GM12878 (cell line): ENCODE data around the gene PPP1R37. TPM values are rescaled to one million over a fixed set of nuclear protein-coding genes. Genes with fewer than 3 reads are reported as not detected.
A peak's percentile ranks its signal among the peaks of the same experiment; 100 is the strongest.

Experiments used
- CBFB ChIP-seq: IDR thresholded peaks from 2 replicates; pipeline ENCODE4 v1.6.1; 2016; ENCODE audit warnings: antibody characterized with exemption, low read depth
- FOS ChIP-seq: IDR thresholded peaks from 3 replicates; pipeline ENCODE4 v1.6.1; 2011; ENCODE audit warnings: borderline replicate concordance; ENCODE audit not compliant: insufficient read length; ENCODE audit errors: extremely low read depth
- KAT2A ChIP-seq: conservative IDR thresholded peaks from 2 replicates; pipeline ENCODE4 v1.6.1; 2011; ENCODE audit warnings: low read depth, low read length; ENCODE audit not compliant: control insufficient read depth
- KLF5 ChIP-seq: fragments of 450-650 bp; IDR thresholded peaks from 2 replicates; pipeline ENCODE4 v1.6.1; 2014; ENCODE audit warnings: mild to moderate bottlenecking; ENCODE audit not compliant: partially characterized antibody
- NFYA ChIP-seq: IDR thresholded peaks from 2 replicates; pipeline ENCODE4 v1.6.1; 2011; ENCODE audit warnings: low read depth, mild to moderate bottlenecking, low read length, improper control_type of control experiment, borderline replicate concordance
- NR2F1 ChIP-seq: fragments of 450-650 bp; conservative IDR thresholded peaks from 2 replicates; pipeline ENCODE4 v1.6.1; 2017; ENCODE audit warnings: mild to moderate bottlenecking
- RELA ChIP-seq: fragments of 450-650 bp; IDR thresholded peaks from 2 replicates; pipeline ENCODE4 v1.8.0; 2014; ENCODE audit warnings: borderline replicate concordance; ENCODE audit not compliant: partially characterized antibody
- SMAD5 ChIP-seq: IDR thresholded peaks from 2 replicates; pipeline ENCODE4 v1.6.1; 2016; ENCODE audit warnings: antibody characterized with exemption, low read depth
- SP1 ChIP-seq: IDR thresholded peaks from one replicate; pipeline ENCODE4 v1.6.1; 2011; ENCODE audit warnings: low read depth, low read length
- TCF12 ChIP-seq: IDR thresholded peaks from 2 replicates; pipeline ENCODE4 v1.6.1; 2011; ENCODE audit warnings: low read depth, mild to moderate bottlenecking, low read length
- polyA plus RNA-seq, 11 experiments: library from polyadenylated mRNA; depleted of rRNA in 4 of 11; unstranded in 6 of 11; stranded (reverse) in 5 of 11; fragments of >200 nt; fragmentation: Nextera tagmentation in 4 of 11; fragmentation: Illumina TruSeq in 1 of 11; extraction: Ambion mirVana in 4 of 11; extraction: Trizol in 1 of 11; gene quantifications; 1 replicate in 1 of 11; 2 replicates in 10 of 11; pipeline versions ENCODE4 v1.2.1 to v1.2.3, GENCODE V29; 2011 to 2016; ENCODE audit warnings: inconsistent platforms in 2 of 11, missing spikeins in 2 of 11, low read depth in 1 of 11
- total RNA-seq, 4 experiments: library from RNA; depleted of rRNA in 3 of 4; stranded (reverse); fragments of >200 nt in 3 of 4; fragmentation: Illumina TruSeq in 1 of 4; extraction: Trizol in 1 of 4; gene quantifications; 2 replicates each; pipeline versions ENCODE4 v1.2.1 to v1.2.3, GENCODE V29; 2013 to 2021
- TF ChIP-seq, protein P1 (sequence below): IDR thresholded peaks from 2 replicates; pipeline ENCODE4 v1.6.1; 2011; ENCODE audit warnings: borderline replicate concordance, low read depth, mild to moderate bottlenecking, moderate library complexity, mixed read lengths, low read length; ENCODE audit not compliant: insufficient read depth; ENCODE audit errors: extremely low read length
- TF ChIP-seq, protein P2 (sequence below): fragments of 450-650 bp; formaldehyde crosslinking; IDR thresholded peaks from 2 replicates; pipeline ENCODE4 v1.4.0; 2020; ENCODE audit warnings: mild to moderate bottlenecking, moderate library complexity
- TF ChIP-seq, protein P3 (sequence below): fragments of 450-650 bp; IDR thresholded peaks from 2 replicates; pipeline ENCODE4 v1.6.1; 2018; ENCODE audit warnings: borderline replicate concordance, mild to moderate bottlenecking; ENCODE audit not compliant: partially characterized antibody
- TF ChIP-seq, protein P4 (sequence below): fragments of 450-650 bp; formaldehyde crosslinking; IDR thresholded peaks from 2 replicates; pipeline ENCODE4 v1.5.0; 2022; ENCODE audit warnings: mild to moderate bottlenecking, missing genetic modification characterization
- TF ChIP-seq, protein P5 (sequence below): IDR thresholded peaks from 2 replicates; pipeline ENCODE4 v1.6.1; 2012; ENCODE audit warnings: low read depth, low read length, improper control_type of control experiment
- TF ChIP-seq, protein P6 (sequence below): IDR thresholded peaks from 2 replicates; pipeline ENCODE4 v1.6.1; 2012; ENCODE audit warnings: low read depth, low read length, improper control_type of control experiment

PPP1R37 gene
- total and polyA plus RNA-seq, 10 of the 15 experiments (the other 5 are each of a cell fraction or from before 2014, with no cell fraction given), result 0.09 to 21.3 (median 5.1) TPM; not detected in 1

DNA sequence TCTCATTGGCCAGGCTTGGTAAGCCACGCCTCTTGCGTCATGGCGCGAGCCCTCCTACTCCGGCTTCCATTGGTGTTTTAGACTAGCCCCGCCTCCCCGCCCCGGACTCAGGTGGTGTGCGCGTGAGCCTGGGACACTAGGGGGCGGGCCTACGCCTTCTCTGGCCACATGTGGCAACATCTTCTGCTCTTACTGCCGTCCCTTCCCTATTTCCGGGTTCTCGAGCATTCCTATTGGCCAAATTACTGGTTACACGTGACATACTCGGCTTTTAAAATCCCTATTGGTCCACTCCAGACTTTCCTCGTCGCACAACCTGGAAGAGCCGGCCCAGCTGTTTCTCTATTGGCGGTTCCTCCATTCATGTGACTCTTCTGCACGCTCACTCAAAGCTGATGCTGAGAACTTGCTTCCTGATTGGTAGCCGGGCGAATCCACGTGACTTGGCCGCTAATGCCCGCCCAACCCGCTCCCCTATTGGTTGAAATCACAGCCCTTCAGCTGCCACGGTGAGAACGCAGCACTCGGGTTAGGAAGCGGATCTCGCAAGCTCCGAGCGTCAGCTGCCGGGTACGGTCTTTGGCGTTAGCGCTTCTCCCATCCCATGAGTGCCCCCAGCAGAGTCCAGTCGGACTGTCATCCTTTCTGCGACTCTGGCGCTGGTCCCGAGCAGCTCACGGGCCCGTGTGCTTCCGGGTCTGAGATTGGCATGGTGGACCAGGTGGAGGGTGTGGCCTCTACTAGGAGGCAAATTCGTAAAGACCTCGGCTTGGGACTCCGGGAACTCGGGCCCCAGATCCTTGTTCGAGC, 85.5 kb downstream of the PPP1R37 start, which contains the start of gene BLOC1S3 (continued):
- TF ChIP-seq, protein P1, sequence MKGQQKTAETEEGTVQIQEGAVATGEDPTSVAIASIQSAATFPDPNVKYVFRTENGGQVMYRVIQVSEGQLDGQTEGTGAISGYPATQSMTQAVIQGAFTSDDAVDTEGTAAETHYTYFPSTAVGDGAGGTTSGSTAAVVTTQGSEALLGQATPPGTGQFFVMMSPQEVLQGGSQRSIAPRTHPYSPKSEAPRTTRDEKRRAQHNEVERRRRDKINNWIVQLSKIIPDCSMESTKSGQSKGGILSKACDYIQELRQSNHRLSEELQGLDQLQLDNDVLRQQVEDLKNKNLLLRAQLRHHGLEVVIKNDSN, result peak; percentile 76
- TF ChIP-seq, protein P2, sequence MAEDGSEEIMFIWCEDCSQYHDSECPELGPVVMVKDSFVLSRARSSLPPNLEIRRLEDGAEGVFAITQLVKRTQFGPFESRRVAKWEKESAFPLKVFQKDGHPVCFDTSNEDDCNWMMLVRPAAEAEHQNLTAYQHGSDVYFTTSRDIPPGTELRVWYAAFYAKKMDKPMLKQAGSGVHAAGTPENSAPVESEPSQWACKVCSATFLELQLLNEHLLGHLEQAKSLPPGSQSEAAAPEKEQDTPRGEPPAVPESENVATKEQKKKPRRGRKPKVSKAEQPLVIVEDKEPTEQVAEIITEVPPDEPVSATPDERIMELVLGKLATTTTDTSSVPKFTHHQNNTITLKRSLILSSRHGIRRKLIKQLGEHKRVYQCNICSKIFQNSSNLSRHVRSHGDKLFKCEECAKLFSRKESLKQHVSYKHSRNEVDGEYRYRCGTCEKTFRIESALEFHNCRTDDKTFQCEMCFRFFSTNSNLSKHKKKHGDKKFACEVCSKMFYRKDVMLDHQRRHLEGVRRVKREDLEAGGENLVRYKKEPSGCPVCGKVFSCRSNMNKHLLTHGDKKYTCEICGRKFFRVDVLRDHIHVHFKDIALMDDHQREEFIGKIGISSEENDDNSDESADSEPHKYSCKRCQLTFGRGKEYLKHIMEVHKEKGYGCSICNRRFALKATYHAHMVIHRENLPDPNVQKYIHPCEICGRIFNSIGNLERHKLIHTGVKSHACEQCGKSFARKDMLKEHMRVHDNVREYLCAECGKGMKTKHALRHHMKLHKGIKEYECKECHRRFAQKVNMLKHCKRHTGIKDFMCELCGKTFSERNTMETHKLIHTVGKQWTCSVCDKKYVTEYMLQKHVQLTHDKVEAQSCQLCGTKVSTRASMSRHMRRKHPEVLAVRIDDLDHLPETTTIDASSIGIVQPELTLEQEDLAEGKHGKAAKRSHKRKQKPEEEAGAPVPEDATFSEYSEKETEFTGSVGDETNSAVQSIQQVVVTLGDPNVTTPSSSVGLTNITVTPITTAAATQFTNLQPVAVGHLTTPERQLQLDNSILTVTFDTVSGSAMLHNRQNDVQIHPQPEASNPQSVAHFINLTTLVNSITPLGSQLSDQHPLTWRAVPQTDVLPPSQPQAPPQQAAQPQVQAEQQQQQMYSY, result no peak
- TF ChIP-seq, protein P3, sequence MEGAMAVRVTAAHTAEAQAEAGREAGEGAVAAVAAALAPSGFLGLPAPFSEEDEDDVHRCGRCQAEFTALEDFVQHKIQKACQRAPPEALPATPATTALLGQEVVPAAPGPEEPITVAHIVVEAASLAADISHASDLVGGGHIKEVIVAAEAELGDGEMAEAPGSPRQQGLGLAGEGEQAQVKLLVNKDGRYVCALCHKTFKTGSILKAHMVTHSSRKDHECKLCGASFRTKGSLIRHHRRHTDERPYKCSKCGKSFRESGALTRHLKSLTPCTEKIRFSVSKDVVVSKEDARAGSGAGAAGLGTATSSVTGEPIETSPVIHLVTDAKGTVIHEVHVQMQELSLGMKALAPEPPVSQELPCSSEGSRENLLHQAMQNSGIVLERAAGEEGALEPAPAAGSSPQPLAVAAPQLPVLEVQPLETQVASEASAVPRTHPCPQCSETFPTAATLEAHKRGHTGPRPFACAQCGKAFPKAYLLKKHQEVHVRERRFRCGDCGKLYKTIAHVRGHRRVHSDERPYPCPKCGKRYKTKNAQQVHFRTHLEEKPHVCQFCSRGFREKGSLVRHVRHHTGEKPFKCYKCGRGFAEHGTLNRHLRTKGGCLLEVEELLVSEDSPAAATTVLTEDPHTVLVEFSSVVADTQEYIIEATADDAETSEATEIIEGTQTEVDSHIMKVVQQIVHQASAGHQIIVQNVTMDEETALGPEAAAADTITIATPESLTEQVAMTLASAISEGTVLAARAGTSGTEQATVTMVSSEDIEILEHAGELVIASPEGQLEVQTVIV, result peak; percentile 92
- no peak for TF ChIP-seq CBFB
- no peak for TF ChIP-seq KAT2A
- no peak for TF ChIP-seq SMAD5
- no peak for TF ChIP-seq NR2F1
- TF ChIP-seq RELA, result no peak
- TF ChIP-seq NFYA, result peak; percentile 44
- peak; percentile 58 for TF ChIP-seq KLF5
- TF ChIP-seq SP1, result peak; percentile 93
- TF ChIP-seq TCF12, result no peak
- TF ChIP-seq, protein P4, sequence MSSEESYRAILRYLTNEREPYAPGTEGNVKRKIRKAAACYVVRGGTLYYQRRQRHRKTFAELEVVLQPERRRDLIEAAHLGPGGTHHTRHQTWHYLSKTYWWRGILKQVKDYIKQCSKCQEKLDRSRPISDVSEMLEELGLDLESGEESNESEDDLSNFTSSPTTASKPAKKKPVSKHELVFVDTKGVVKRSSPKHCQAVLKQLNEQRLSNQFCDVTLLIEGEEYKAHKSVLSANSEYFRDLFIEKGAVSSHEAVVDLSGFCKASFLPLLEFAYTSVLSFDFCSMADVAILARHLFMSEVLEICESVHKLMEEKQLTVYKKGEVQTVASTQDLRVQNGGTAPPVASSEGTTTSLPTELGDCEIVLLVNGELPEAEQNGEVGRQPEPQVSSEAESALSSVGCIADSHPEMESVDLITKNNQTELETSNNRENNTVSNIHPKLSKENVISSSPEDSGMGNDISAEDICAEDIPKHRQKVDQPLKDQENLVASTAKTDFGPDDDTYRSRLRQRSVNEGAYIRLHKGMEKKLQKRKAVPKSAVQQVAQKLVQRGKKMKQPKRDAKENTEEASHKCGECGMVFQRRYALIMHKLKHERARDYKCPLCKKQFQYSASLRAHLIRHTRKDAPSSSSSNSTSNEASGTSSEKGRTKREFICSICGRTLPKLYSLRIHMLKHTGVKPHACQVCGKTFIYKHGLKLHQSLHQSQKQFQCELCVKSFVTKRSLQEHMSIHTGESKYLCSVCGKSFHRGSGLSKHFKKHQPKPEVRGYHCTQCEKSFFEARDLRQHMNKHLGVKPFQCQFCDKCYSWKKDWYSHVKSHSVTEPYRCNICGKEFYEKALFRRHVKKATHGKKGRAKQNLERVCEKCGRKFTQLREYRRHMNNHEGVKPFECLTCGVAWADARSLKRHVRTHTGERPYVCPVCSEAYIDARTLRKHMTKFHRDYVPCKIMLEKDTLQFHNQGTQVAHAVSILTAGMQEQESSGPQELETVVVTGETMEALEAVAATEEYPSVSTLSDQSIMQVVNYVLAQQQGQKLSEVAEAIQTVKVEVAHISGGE (CRISPR knock-in tag), result no peak
- TF ChIP-seq, protein P5, sequence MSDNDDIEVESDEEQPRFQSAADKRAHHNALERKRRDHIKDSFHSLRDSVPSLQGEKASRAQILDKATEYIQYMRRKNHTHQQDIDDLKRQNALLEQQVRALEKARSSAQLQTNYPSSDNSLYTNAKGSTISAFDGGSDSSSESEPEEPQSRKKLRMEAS, result peak; percentile 92
- TF ChIP-seq FOS, result peak; percentile 50
- TF ChIP-seq, protein P6, sequence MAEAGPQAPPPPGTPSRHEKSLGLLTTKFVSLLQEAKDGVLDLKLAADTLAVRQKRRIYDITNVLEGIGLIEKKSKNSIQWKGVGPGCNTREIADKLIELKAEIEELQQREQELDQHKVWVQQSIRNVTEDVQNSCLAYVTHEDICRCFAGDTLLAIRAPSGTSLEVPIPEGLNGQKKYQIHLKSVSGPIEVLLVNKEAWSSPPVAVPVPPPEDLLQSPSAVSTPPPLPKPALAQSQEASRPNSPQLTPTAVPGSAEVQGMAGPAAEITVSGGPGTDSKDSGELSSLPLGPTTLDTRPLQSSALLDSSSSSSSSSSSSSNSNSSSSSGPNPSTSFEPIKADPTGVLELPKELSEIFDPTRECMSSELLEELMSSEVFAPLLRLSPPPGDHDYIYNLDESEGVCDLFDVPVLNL, result peak; percentile 84
